Right lobe of liver (tissue), 4 donors: Measurements from ENCODE around the gene BLOC1S5.

Source experiments
- POLR2A ChIP-seq: fragments of 450-650 bp; IDR thresholded peaks from one replicate; pipeline ENCODE4 v1.6.1; 2017; ENCODE audit warnings: antibody characterized with exemption, mild to moderate bottlenecking
- TF ChIP-seq, protein P1 (sequence below), 4 donors: fragments of 200-600 bp in 3 of 4; fragments of 450-650 bp in 1 of 4; IDR thresholded peaks; one replicate each; pipeline versions ENCODE4 v1.5.1 to v1.8.0; 2016 to 2022; ENCODE audit warnings: antibody characterized with exemption in 4 of 4, mild to moderate bottlenecking in 2 of 4
- donor health status: DM: no; HTN: no; CAD: no.
- donor health status: DM: no; HTN: no; CAD: no.
- donor health status: DM: no; HTN: yes; CAD: no.

GRCh38 chr6:8100159-8100854 is 36.1 kb upstream of the BLOC1S5 start:
- TF ChIP-seq, protein P1, sequence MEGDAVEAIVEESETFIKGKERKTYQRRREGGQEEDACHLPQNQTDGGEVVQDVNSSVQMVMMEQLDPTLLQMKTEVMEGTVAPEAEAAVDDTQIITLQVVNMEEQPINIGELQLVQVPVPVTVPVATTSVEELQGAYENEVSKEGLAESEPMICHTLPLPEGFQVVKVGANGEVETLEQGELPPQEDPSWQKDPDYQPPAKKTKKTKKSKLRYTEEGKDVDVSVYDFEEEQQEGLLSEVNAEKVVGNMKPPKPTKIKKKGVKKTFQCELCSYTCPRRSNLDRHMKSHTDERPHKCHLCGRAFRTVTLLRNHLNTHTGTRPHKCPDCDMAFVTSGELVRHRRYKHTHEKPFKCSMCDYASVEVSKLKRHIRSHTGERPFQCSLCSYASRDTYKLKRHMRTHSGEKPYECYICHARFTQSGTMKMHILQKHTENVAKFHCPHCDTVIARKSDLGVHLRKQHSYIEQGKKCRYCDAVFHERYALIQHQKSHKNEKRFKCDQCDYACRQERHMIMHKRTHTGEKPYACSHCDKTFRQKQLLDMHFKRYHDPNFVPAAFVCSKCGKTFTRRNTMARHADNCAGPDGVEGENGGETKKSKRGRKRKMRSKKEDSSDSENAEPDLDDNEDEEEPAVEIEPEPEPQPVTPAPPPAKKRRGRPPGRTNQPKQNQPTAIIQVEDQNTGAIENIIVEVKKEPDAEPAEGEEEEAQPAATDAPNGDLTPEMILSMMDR (IDR thresholded peaks at IDR 0.05), result no peak
- no peak for TF ChIP-seq POLR2A
